GM19351 (cell line): ENCODE results near the gene SULT1E1.
A peak's percentile ranks its signal among the peaks of the same experiment; 100 is the strongest.

ENCODE experiments used
- ATAC-seq: cut with Tn5 transposase; IDR thresholded peaks from one replicate; pipeline ENCODE4 v1.9.1; 2021; ENCODE audit warnings: mild to moderate bottlenecking, moderate library complexity; ENCODE audit not compliant: unreplicated experiment

SULT1E1 gene

GRCh38 chr4:69860052-69860451 is at the start of gene SULT1E1:
Gene SULT1E1 (minus strand): TSS chr4:69860145. CDS start chr4:69857644, 2,501 bp downstream.
- ATAC-seq = no peak

GRCh38 chr4:69909195-69909594 is 49.2 kb upstream of the SULT1E1 start:
- peak; percentile 47 for ATAC-seq

GRCh38 chr4:69907151-69907550 is 47.2 kb upstream of the SULT1E1 start:
- ATAC-seq = no peak

- no peak for ATAC-seq
Observed at GRCh38 chr4:69896530-69897116, 36.7 kb upstream of the SULT1E1 start.

GRCh38 chr4:69894721-69895120 is 34.8 kb upstream of the SULT1E1 start:
- no peak for ATAC-seq

GRCh38 chr4:69894186-69894585 is 34.2 kb upstream of the SULT1E1 start:
- ATAC-seq = no peak

- ATAC-seq = no peak
Observed at GRCh38 chr4:69888336-69888735, 28.4 kb upstream of the SULT1E1 start.

GRCh38 chr4:69882150-69882549 is 22.2 kb upstream of the SULT1E1 start:
- no peak for ATAC-seq

- ATAC-seq = peak; percentile 92
Observed at GRCh38 chr4:69881173-69881773, 21.3 kb upstream of the SULT1E1 start.

GRCh38 chr4:69878250-69878649 is 18.3 kb upstream of the SULT1E1 start:
- no peak for ATAC-seq

GRCh38 chr4:69877453-69877852 is 17.5 kb upstream of the SULT1E1 start:
- no peak for ATAC-seq

GRCh38 chr4:69876071-69876470 is 16.1 kb upstream of the SULT1E1 start:
- no peak for ATAC-seq

- no peak for ATAC-seq
Observed at GRCh38 chr4:69875576-69875975, 15.6 kb upstream of the SULT1E1 start.

GRCh38 chr4:69874507-69874906 is 14.6 kb upstream of the SULT1E1 start:
- no peak for ATAC-seq

- no peak for ATAC-seq
Observed at GRCh38 chr4:69861756-69862155, 1.8 kb upstream of the SULT1E1 start.

- ATAC-seq = no peak
Observed at GRCh38 chr4:69860521-69861298, 765 bp upstream of the SULT1E1 start.

GRCh38 chr4:69859140-69859685 is 732 bp downstream of the SULT1E1 start:
- no peak for ATAC-seq

GRCh38 chr4:69858690-69859089 is 1.3 kb downstream of the SULT1E1 start:
- no peak for ATAC-seq

- no peak for ATAC-seq
Observed at GRCh38 chr4:69855822-69856221, 4.1 kb downstream of the SULT1E1 start.

GRCh38 chr4:69849969-69850368 is 10.0 kb downstream of the SULT1E1 start:
- peak; percentile 83 for ATAC-seq

GRCh38 chr4:69849297-69849696 is 10.6 kb downstream of the SULT1E1 start:
- ATAC-seq = no peak

- peak; percentile 24 for ATAC-seq
Observed at GRCh38 chr4:69848028-69848427, 11.9 kb downstream of the SULT1E1 start.
